Measurements from ENCODE around the gene KCTD14.

GRCh38 chr11:77990981-77991380, 32.1 kb downstream of the KCTD14 start:
- TF ChIP-seq CTCF (conservative IDR thresholded peaks at IDR 0.05; ENCODE audit: low read length) (no peak), EZH2phosphoT487 (IDR thresholded peaks at IDR 0.05; ENCODE audit: borderline replicate concordance, low read depth, low read length) (no peak)

Measured in OCI-LY7 (cell line).